ENCODE results near the gene RASSF1.
A peak's percentile ranks its signal among the peaks of the same experiment; 100 is the strongest.
"Not testable (repeated sequence)": the region's sequence is repeated elsewhere in the genome, so short reads cannot be mapped to it uniquely, and the experiment has no call there.

RASSF1 gene

DNA sequence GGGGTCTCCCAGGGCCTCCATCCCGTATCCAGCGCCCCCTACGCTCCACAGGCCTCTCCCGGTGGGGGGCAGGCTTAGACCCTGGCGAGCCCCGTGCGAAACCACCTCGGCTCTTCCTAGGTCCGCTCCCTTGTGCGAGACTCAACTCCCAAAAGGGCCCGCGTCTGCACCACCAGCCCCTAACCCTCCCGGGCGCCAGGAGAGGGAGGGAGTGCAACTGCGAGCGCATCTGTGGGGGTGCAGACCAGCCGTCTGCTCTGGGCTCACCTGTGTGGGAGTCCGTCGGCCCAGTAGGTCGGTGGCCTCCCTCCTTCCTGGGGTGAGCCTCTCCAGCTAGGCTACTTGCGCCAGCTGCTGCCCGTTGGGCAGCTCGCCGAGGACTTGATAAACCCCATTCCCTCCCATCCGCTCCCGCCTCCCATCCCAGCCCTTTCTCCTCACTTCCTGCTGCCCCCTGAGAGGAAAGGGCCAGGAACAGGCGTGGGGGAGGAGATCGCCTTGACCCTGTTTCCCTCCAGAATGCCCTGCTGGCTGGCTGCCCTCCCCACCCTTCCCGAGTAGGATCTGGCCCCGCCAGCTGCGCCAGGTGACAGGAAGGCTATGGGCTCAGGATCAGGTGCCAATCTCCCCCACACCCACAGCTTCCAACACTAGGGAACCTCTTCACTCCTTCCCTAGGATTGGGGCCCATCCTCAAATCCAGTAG is 18.1 kb downstream of the RASSF1 start, which contains the start of gene HYAL2:
Gene HYAL2 (minus strand): TSS at position 360 of the 706 bp plus-strand sequence. CDS start 2,256 bp downstream, outside the sequence.
- DNase-seq, result no peak

DNA sequence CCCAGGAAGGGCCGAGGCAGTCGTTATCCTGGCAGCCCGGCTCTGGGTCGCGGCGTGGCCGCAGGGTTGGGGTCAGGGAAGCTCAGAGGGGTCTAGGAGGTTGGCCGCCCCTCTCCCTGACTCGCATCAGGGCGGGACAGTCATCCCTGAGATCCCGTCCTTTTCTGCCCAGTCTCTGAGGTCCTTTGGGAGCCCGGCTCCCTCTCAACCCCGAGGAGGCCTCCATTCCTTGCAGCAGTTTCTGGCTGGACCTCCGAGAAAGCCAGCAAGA is 18.6 kb downstream of the RASSF1 start:
- no peak for DNase-seq

DNA sequence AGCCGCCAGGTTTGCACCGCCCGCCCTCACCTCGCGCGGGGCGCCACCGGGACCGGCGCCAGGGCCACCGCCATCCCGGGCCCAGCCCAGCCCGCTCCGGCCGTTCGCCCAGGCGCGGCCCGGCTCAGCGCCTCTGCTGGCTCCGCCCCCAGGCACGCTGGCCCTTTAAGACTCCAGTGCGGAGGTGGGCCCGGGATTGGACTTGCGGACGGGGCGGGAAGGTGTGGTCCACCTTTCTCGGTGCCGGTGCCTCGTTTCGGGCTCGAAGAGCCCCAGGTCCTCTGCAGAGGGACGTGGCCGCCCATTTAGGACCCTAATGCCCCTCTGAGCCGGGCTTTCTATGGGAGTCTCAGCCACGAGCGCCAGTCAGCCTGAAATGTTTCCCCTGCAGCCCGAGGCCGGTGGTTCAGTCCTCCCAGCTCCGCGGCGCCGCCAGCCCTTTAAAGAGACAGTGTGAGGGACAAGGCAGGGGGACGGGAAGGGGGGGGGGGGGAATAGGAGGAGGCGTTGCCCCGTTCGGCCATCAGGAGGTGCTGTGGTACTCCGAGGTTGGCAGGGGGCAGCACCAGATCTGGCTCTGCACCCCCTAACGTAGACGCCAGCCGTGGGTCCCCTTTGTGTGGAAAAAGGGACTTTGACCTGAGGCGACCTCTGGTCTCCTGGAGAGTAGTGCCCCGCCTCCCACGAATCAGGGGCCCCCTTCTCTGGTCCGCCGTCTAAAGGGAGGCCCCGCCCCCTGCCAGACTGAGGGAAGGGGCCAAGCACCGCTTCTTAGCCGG is 19.1 kb downstream of the RASSF1 start:
- peak; percentile 87 for DNase-seq

DNA sequence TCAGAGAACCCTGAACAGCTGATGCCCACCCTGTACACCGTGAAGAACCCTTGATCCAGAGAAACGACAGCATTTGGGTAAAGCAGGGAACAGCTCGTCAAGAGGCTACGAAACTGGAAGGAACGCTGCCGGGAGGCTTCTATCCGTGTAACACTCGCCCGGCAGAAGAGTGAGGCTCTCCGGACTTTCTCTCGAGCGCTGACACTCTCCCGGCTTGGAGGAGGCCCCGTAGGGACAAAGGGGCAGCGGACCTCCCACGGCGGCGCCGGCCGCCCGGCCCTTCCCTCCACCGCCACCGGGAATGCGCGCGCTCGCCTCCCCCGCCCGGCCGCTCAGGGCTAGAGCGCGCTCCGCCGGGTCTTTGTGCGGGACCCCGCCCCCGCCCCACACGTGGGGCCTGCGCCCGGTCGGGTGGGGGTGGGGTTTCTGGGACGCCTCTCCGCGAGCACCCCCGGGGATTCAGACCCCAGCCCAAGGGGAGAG is 19.7 kb downstream of the RASSF1 start:
- DNase-seq, result peak; percentile 73

GRCh38 chr3:50319894-50320625 is 20.6 kb downstream of the RASSF1 start:
- DNase-seq, result no peak

DNA sequence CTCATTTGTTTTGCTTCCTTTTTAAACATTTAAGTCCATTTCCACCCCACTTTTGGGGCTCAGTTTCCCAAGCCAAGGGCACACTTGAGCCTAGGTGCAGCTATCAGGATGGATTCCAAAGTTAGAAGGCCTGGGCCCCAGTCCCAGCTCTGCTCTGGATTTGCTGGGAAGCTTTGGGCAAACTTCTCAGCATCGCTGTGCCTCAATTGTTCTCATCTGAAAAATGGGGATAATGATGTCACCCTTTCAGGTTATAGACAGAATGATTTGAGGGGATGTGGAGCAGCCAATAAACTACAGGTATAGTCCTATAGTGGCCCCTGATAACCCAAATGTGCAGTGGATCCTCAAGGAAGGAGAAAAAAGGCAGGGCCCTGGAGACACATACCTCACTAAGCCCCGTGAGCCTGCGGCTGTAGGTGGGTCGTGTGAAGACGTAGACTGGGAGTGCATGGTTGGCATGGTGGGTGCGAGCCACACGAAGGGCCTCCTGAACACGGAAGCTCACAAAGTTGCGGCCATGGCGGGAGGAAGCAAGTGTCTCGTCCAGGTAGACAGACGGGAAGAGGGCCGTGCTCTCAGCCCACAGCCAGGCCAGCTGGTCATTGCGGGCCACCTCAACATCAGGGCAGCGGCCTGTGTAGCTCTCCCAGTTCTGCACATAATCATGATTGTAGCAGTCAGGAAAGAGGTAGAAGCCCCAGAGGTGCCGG is 21.3 kb downstream of the RASSF1 start:
- DNase-seq, result no peak

GRCh38 chr3:50318615-50319014 is 22.0 kb downstream of the RASSF1 start:
- no peak for DNase-seq

DNA sequence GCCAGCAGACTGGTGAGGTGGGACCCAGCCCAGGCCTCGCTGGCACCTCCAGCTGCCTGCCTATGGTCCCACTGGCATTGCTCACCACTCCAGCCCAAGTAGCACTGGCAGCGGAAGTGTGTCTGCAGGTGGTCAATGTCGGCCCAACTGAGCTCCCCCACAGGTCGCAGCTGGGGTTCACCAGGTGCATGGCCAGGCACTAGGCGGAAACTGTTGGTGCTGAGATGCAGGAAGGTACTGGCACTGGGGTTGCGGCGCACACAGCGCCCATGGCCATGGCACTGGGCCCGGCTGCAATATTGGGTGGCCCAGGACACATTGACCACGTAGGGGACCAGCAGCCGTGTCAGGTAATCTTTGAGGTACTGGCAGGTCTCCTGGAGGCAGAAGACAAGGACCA is 22.5 kb downstream of the RASSF1 start:
- DNase-seq, result no peak

GRCh38 chr3:50317300-50317699 is 23.3 kb downstream of the RASSF1 start:
- no peak for DNase-seq

- DNase-seq, result peak; percentile 38
These were observed 23.9 kb downstream of the RASSF1 start for GRCh38 chr3:50316657-50317242.

DNA sequence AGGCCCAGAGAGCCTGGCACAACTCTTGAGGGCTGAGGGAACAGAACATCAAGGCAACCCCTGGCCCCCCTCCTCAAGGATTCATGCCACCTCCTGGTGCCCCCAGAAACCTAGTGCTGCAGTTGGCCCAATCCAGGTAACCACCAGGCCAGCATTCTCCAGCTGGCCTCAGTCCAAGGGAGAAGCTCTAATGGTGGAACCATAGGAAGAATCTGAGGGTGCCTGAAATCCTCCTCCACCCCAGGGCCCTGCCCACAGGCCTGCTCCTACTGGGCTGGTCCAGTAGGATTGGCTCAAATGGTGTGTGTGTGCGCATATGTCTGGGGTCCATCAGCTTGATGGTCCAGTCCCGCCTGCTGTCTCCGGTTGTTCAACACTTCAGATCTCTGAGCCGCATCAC is 25.8 kb downstream of the RASSF1 start:
- no peak for DNase-seq

DNA sequence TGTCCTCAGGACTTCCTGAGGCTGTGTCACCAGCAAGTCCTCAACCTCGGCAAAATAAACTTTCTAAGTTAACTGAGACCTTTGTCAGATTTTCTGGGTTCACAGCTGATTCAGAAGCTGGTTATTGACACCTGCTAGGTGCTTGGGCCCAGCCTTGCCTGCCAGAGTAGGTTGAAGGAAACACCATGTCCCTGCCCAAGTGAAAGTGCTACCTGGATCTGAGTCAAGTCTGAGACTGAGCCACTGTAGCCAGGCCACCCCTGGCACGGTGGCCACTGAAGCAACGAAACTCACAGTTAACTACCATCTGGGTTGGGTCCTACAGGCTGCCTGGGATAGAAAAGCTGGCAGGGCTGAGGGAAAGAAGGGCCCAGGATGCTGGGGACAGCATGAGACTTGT is 26.3 kb downstream of the RASSF1 start:
- DNase-seq, result no peak

DNA sequence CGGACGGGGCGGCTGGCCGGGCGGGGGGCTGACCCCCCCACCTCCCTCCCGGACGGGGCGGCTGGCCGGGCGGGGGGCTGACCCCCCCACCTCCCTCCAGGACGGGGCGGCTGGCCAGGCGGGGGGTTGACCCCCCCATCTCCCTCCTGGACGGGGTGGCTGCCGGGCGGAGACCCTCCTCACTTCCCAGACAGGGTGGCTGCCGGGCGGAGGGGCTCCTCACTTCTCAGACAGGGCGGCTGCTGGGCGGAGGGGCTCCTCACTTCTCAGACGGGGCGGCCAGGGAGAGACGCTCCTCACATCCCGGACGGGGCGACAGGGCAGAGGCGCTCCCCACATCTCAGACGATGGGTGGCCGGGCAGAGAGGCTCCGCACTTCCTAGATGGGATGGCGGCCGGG is 28.6 kb downstream of the RASSF1 start:
- DNase-seq, result not testable (repeated sequence)

DNA sequence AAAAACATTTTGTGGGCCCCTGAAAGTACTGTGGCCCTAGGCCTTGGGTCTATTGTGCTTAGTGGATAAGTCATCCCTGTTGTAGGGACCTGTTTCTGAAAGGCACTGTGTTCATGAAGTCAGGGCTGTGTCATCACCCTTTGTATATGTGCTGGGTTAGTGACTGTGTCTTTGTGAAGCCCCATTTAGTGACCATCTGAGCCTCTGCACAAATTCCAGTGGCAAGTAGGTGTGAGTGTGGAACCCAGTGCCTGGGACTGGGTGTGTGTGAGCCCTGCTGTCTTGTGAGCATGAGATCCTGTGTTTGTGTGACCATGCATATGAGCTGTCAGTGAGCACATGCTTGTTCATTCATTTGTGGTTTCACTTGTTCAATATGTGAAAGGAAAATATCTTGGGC is 36.0 kb downstream of the RASSF1 start:
- no peak for DNase-seq

GRCh38 chr3:50303013-50303815 is 37.4 kb downstream of the RASSF1 start, which contains the start of gene HYAL1:
HYAL1 (minus strand) TSS chr3:50303574; CDS start chr3:50302956, 618 bp downstream.
- DNase-seq, result no peak

DNA sequence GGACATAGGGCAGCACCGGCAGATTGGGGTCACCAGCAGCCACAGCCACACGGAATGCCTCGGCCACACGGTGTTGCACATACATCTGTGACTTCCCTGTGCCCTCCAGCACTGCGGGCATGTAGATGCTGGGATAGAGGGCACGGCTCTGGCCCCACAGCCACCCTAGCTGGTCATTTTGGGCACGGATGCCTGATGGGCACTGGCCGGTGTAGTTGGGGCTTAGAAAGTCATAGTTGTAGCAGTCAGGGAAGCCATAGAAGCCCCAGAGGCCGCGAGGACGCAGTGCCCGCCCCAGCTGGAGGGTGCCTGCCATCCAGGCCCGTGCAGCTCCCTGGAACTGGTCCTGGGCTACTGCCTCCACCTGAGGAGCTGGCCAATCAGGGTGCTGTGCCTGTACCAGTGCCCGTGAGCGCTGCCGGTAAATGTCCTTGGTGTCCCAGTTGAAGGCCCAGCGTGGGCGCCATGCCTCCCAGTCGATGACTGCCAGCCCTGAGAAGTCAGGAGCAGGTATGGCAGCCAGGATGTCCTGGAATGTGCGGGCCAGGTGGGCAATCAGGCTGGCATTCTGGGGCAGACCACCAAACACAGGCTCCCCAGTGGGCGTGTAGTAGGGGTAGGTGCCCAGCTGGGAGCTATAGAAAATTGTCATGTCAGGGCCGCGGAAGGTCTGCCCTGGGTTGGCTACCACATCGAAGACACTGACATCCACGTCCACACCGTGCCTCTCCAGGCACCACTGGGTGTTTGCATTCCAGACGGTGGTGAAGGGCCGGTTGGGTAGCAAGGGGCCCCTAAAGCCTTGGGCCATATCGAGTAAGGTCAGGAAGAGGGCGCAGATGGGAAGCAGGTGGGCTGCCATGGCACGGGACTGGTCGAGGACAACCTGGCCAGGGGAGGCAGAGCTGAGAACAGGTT is 38.3 kb downstream of the RASSF1 start:
- no peak for DNase-seq

DNA sequence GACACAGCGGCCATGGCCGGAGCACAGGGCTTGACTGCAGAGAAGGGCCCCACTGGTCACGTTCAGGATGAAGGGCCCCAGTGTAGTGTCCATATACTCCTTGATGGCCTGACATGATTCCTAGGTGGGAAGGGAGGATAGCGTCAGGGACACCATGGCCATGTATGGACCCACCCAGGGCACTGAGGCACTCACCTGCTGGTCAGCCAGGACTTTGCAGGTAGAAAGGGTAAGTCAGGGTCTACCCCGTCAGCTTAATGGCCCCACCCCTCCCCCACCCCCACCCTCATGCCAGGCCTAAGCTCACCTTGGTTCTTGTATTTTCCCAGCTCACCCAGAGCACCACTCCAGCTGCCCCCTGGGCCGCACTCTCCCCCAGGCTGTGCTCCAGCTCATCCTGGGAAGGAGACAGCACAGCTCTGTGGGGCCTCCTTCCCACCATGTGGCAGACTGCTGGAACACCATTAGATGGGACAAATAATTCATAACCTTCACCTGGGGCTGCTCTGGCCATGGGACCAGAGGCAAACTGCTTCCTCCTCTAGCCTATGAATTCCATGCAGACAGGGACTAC is 39.9 kb downstream of the RASSF1 start:
- DNase-seq, result no peak

- DNase-seq, result no peak
These were observed 40.5 kb downstream of the RASSF1 start for GRCh38 chr3:50299929-50300680.

DNA sequence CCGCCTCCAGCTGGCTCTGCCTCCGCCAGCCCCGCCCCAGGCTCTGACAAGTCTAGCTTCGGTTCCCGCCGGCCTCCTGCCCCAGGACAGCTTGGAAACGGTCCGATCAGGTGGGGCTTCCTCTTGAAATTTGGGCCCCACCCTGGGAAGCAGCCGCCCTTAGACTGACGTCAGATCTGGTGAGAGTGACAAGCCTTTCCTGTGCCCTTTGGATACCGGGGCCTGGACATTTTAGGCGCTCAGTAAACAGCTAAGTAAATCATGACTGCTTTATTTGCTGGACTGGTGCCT is 41.1 kb downstream of the RASSF1 start:
- no peak for DNase-seq
